ENCODE data around the gene COL4A2.

Gene COL4A2

GRCh38 chr13:110469597-110469996 is 162.5 kb downstream of the COL4A2 start:
- Mint-ChIP-seq H3K27me3 (peaks cover 25% of the 10 kb centered on the region), H3K9me3 (no peaks in the 10 kb centered on the region), H3K4me3 (no peak overlapping the region), H3K4me1 (peaks cover 6% of the 10 kb centered on the region), H3K27ac (no peak overlapping the region)
- no peak for ATAC-seq
- DNase-seq: no peak

GRCh38 chr13:110470272-110471009 is 163.4 kb downstream of the COL4A2 start:
- peaks cover 6% of the 10 kb centered on the region for H3K4me1 Mint-ChIP-seq

GRCh38 chr13:110471156-110471832 is 164.2 kb downstream of the COL4A2 start:
- DNase-seq (no peak), ATAC-seq (no peak)
- Mint-ChIP-seq H3K9me3 (no peaks in the 10 kb centered on the region), H3K4me3 (no peak overlapping the region), H3K27ac (no peak overlapping the region), H3K27me3 (peaks cover 26% of the 10 kb centered on the region), H3K4me1 (peaks cover 6% of the 10 kb centered on the region)

More at GRCh38 chr13:110470272-110471009, 163.4 kb downstream of the COL4A2 start:
- ATAC-seq (no peak), DNase-seq (no peak)
- H3K27ac Mint-ChIP-seq: no peak overlapping the region
- peaks cover 19% of the 10 kb centered on the region for H3K27me3 Mint-ChIP-seq
- no peak overlapping the region for H3K4me3 Mint-ChIP-seq
- no peaks in the 10 kb centered on the region for H3K9me3 Mint-ChIP-seq

- no peak overlapping the region for H3K27ac Mint-ChIP-seq
- peak; percentile 72 for ATAC-seq
- peaks cover 32% of the 10 kb centered on the region for H3K27me3 Mint-ChIP-seq
- no peaks in the 10 kb centered on the region for H3K9me3 Mint-ChIP-seq
- H3K4me1 Mint-ChIP-seq: peaks cover 6% of the 10 kb centered on the region
- no peak overlapping the region for H3K4me3 Mint-ChIP-seq
- no peak for DNase-seq
Measured at GRCh38 chr13:110471833-110472162, 164.7 kb downstream of the COL4A2 start.

- no peak for DNase-seq
- H3K4me3 Mint-ChIP-seq: no peak overlapping the region
- peaks cover 36% of the 10 kb centered on the region for H3K27me3 Mint-ChIP-seq
- no peak overlapping the region for H3K27ac Mint-ChIP-seq
- H3K4me1 Mint-ChIP-seq: peaks cover 6% of the 10 kb centered on the region
- no peaks in the 10 kb centered on the region for H3K9me3 Mint-ChIP-seq
- peak; percentile 20 for ATAC-seq
Measured at GRCh38 chr13:110472904-110473563, 165.9 kb downstream of the COL4A2 start.

GRCh38 chr13:110474713-110475112 is 167.6 kb downstream of the COL4A2 start:
- Mint-ChIP-seq H3K4me3 (no peak overlapping the region), H3K27ac (no peak overlapping the region)

GRCh38 chr13:110475117-110475516 is 168.0 kb downstream of the COL4A2 start:
- no peak for DNase-seq
- peaks cover 56% of the 10 kb centered on the region for H3K27me3 Mint-ChIP-seq
- peaks cover 6% of the 10 kb centered on the region for H3K4me1 Mint-ChIP-seq
- ATAC-seq: no peak
- no peak overlapping the region for H3K27ac Mint-ChIP-seq
- H3K9me3 Mint-ChIP-seq: no peaks in the 10 kb centered on the region
- H3K4me3 Mint-ChIP-seq: no peak overlapping the region

More at GRCh38 chr13:110474713-110475112, 167.6 kb downstream of the COL4A2 start:
- DNase-seq (no peak), ATAC-seq (no peak)
- peaks cover 6% of the 10 kb centered on the region for H3K4me1 Mint-ChIP-seq
- peaks cover 52% of the 10 kb centered on the region for H3K27me3 Mint-ChIP-seq
- no peaks in the 10 kb centered on the region for H3K9me3 Mint-ChIP-seq

GRCh38 chr13:110475550-110476219 is 168.6 kb downstream of the COL4A2 start:
- Mint-ChIP-seq H3K27me3 (peaks cover 54% of the 10 kb centered on the region), H3K9me3 (no peaks in the 10 kb centered on the region), H3K4me3 (no peak overlapping the region), H3K4me1 (peaks cover 6% of the 10 kb centered on the region), H3K27ac (no peak overlapping the region)
- ATAC-seq: no peak
- no peak for DNase-seq

GRCh38 chr13:110476220-110476617 is 169.1 kb downstream of the COL4A2 start:
- DNase-seq (no peak), ATAC-seq (no peak)
- Mint-ChIP-seq H3K4me1 (peaks cover 6% of the 10 kb centered on the region), H3K9me3 (no peaks in the 10 kb centered on the region), H3K27me3 (peaks cover 49% of the 10 kb centered on the region), H3K27ac (no peak overlapping the region), H3K4me3 (no peak overlapping the region)

- no peak for DNase-seq
- Mint-ChIP-seq H3K4me1 (no peaks in the 10 kb centered on the region), H3K27ac (no peak overlapping the region), H3K27me3 (peaks cover 50% of the 10 kb centered on the region), H3K9me3 (no peaks in the 10 kb centered on the region), H3K4me3 (no peak overlapping the region)
- ATAC-seq: no peak
Measured at GRCh38 chr13:110477706-110478245, 170.7 kb downstream of the COL4A2 start.

GRCh38 chr13:110478405-110479214 is 171.5 kb downstream of the COL4A2 start:
- no peak overlapping the region for H3K4me3 Mint-ChIP-seq
- peaks cover 50% of the 10 kb centered on the region for H3K27me3 Mint-ChIP-seq
- DNase-seq (no peak), ATAC-seq (no peak)
- peak overlapping the region in 1 of 2 donors; percentile 21 for H3K27ac Mint-ChIP-seq
- no peaks in the 10 kb centered on the region for H3K4me1 Mint-ChIP-seq
- H3K9me3 Mint-ChIP-seq: no peaks in the 10 kb centered on the region

- Mint-ChIP-seq H3K27ac (peak overlapping the region in 1 of 2 donors; percentile 61), H3K27me3 (peaks cover 50% of the 10 kb centered on the region), H3K4me1 (no peaks in the 10 kb centered on the region), H3K4me3 (no peak overlapping the region), H3K9me3 (no peaks in the 10 kb centered on the region)
- no peak for DNase-seq
- ATAC-seq: no peak
Measured at GRCh38 chr13:110479215-110479545, 172.1 kb downstream of the COL4A2 start.

- DNase-seq: no peak
- no peaks in the 10 kb centered on the region for H3K9me3 Mint-ChIP-seq
- no peak overlapping the region for H3K4me3 Mint-ChIP-seq
- peak overlapping the region in 1 of 2 donors; percentile 61 for H3K27ac Mint-ChIP-seq
- H3K27me3 Mint-ChIP-seq: peaks cover 50% of the 10 kb centered on the region
- no peak for ATAC-seq
- no peaks in the 10 kb centered on the region for H3K4me1 Mint-ChIP-seq
Measured at GRCh38 chr13:110479648-110480047, 172.6 kb downstream of the COL4A2 start.

- ATAC-seq (no peak), DNase-seq (no peak)
- Mint-ChIP-seq H3K4me1 (no peaks in the 10 kb centered on the region), H3K9me3 (no peaks in the 10 kb centered on the region), H3K27ac (no peak overlapping the region), H3K4me3 (no peak overlapping the region), H3K27me3 (peaks cover 50% of the 10 kb centered on the region)
Measured at GRCh38 chr13:110480161-110480560, 173.1 kb downstream of the COL4A2 start.
